HepG2 (cell line): Measurements from ENCODE around the gene ZFTA. TPM values are rescaled to one million over a fixed set of nuclear protein-coding genes. Genes with fewer than 3 reads are reported as not detected.

ENCODE experiments used
- ATAC-seq: fragments of 200-7000 bp; cut with Tn5 transposase; 3 replicates; pipeline ENCODE4 v1.9.1; 2020; ENCODE audit warnings: mild to moderate bottlenecking, moderate library complexity
- BruUV-seq: library from RNA; stranded (reverse); fragments of 400-500 nt; replicated peaks from 2 replicates; lab custom pipeline; 2021; lab: Mats Ljungman, UMichigan
- CTCF ChIA-PET: fragments of 300-600 bp; formaldehyde crosslinking; extraction: SDS; loops from one replicate; lab custom pipeline; 2021; ENCODE audit warnings: low total read pairs, inconsistent platforms, low intra/inter-chr PET ratio; lab: Yijun Ruan, JAX
- POLR2A ChIA-PET: fragments of 350-600 bp; sonication (Branson Sonifier 250); formaldehyde crosslinking; loops from one replicate; lab custom pipeline; 2020; ENCODE audit warnings: antibody characterized with exemption, inconsistent platforms; lab: Yijun Ruan, JAX
- DNase-seq: peaks from one replicate; pipeline ENCODE4 v3.0.0-alpha.2; 2015; ENCODE audit warnings: low spot score
- FAIRE-seq: peaks from 3 replicates; lab custom pipeline; 2011; peaks lifted over from hg19 to GRCh38; lab: Jason Lieb, UNC
- H2AFZ ChIP-seq: one replicate; pipeline ENCODE4 v1.6.1; 2011; ENCODE audit warnings: low read length, inconsistent platforms
- H3K27ac ChIP-seq: fragments of 300-600 bp; 3 replicates; pipeline ENCODE4 v1.8.0; 2011; ENCODE audit warnings: mixed run types, mild to moderate bottlenecking, mixed read lengths, low read length, inconsistent platforms; ENCODE audit not compliant: insufficient read depth; ENCODE audit errors: extremely low read length
- H3K27me3 ChIP-seq, 2 experiments: fragments of 200-600 bp in 1 of 2; 2 replicates in 1 of 2; 3 replicates in 1 of 2; pipeline versions ENCODE4 v1.6.0 to v1.8.0; 2011; ENCODE audit warnings: low read length in 2 of 2, mild to moderate bottlenecking in 2 of 2, moderate library complexity in 2 of 2, inconsistent platforms in 1 of 2; ENCODE audit not compliant: insufficient read depth in 2 of 2, control insufficient read depth in 1 of 2
- H3K36me3 ChIP-seq, 2 experiments: fragments of 200-600 bp in 1 of 2; replicated peaks in 1 of 2; 2 replicates in 1 of 2; 3 replicates in 1 of 2; pipeline versions ENCODE4 v1.5.1 to v1.8.0; 2011; ENCODE audit warnings: low read length in 2 of 2, inconsistent platforms in 1 of 2; ENCODE audit not compliant: insufficient read depth in 2 of 2, control insufficient read depth in 1 of 2
- H3K4me1 ChIP-seq: 2 replicates; pipeline ENCODE4 v1.5.1; 2012; ENCODE audit warnings: low read length, inconsistent platforms; ENCODE audit not compliant: insufficient read depth
- H3K4me2 ChIP-seq: 2 replicates; pipeline ENCODE4 v1.6.0; 2011; ENCODE audit warnings: low read depth, low read length, inconsistent platforms
- H3K4me3 ChIP-seq, 3 experiments: fragments of 200-600 bp in 1 of 3; sonication (generic), shearing (Covaris generic) in 1 of 3; replicated peaks in 1 of 3; 2 replicates each; pipeline ENCODE4 v1.5.1; 2011 to 2016; ENCODE audit warnings: low read length in 3 of 3, inconsistent platforms in 2 of 3, low read depth in 2 of 3, mild to moderate bottlenecking in 2 of 3, control low read depth in 1 of 3, mixed read lengths in 1 of 3; ENCODE audit not compliant: insufficient read depth in 1 of 3
- H3K79me2 ChIP-seq: one replicate; pipeline ENCODE4 v1.6.1; 2011; ENCODE audit warnings: low read length, inconsistent platforms; ENCODE audit not compliant: insufficient read depth
- H3K9ac ChIP-seq: 2 replicates; pipeline ENCODE4 v1.6.0; 2011; ENCODE audit warnings: mild to moderate bottlenecking, low read depth, low read length, inconsistent platforms; ENCODE audit not compliant: insufficient read depth
- H3K9me3 ChIP-seq: 2 replicates; pipeline ENCODE4 v1.5.1; 2012; ENCODE audit warnings: mild to moderate bottlenecking, low read length
- H4K20me1 ChIP-seq: 2 replicates; pipeline ENCODE4 v1.6.0; 2011; ENCODE audit warnings: inconsistent platforms, mild to moderate bottlenecking, low read length, moderate library complexity; ENCODE audit not compliant: insufficient read depth
- CAMTA2 ChIP-seq: sonication (generic); formaldehyde crosslinking; IDR thresholded peaks from 2 replicates; pipeline ENCODE4 v1.4.0; 2020; ENCODE audit warnings: mild to moderate bottlenecking, missing genetic modification reagents, borderline replicate concordance
- FOXK2 ChIP-seq: fragments of 450-650 bp; IDR thresholded peaks from 2 replicates; pipeline ENCODE4 v1.6.1; 2016
- HOXA3 ChIP-seq: sonication (generic); formaldehyde crosslinking; IDR thresholded peaks from 2 replicates; pipeline ENCODE4 v1.5.0; 2020; ENCODE audit warnings: missing genetic modification reagents
- HOXA9 ChIP-seq: sonication (generic); formaldehyde crosslinking; IDR thresholded peaks from 2 replicates; pipeline ENCODE4 v1.8.1; 2022; ENCODE audit warnings: missing genetic modification reagents, mild to moderate bottlenecking, moderate library complexity, borderline replicate concordance
- MEF2D ChIP-seq: sonication (generic); formaldehyde crosslinking; IDR thresholded peaks from 2 replicates; pipeline ENCODE4 v1.5.1; 2020; ENCODE audit warnings: mild to moderate bottlenecking, missing genetic modification reagents
- PAX8 ChIP-seq: sonication (generic); formaldehyde crosslinking; IDR thresholded peaks from 2 replicates; pipeline ENCODE4 v1.8.0; 2022; ENCODE audit warnings: mild to moderate bottlenecking, missing genetic modification reagents, borderline replicate concordance
- RARG ChIP-seq: sonication (generic); formaldehyde crosslinking; IDR thresholded peaks from 2 replicates; pipeline ENCODE4 v1.4.0; 2020; ENCODE audit warnings: low read depth, mild to moderate bottlenecking, missing genetic modification reagents
- RBAK ChIP-seq: sonication (generic); formaldehyde crosslinking; IDR thresholded peaks from 2 replicates; pipeline ENCODE4 v1.5.1; 2020; ENCODE audit warnings: mild to moderate bottlenecking, missing genetic modification reagents
- TARDBP ChIP-seq: sonication (generic); formaldehyde crosslinking; IDR thresholded peaks from 2 replicates; pipeline ENCODE4 v1.8.0; 2022; ENCODE audit warnings: mild to moderate bottlenecking, missing genetic modification reagents
- TSC22D2 ChIP-seq: sonication (generic); formaldehyde crosslinking; IDR thresholded peaks from 2 replicates; pipeline ENCODE4 v1.5.1; 2020; ENCODE audit warnings: missing genetic modification reagents, mild to moderate bottlenecking, borderline replicate concordance
- ZBTB20 ChIP-seq: sonication (generic); formaldehyde crosslinking; IDR thresholded peaks from 2 replicates; pipeline ENCODE4 v1.8.1; 2023; ENCODE audit warnings: missing genetic modification reagents, low read depth, mild to moderate bottlenecking, borderline replicate concordance
- ZBTB8A ChIP-seq: sonication (generic); formaldehyde crosslinking; IDR thresholded peaks from 2 replicates; pipeline ENCODE4 v1.4.0; 2020; ENCODE audit warnings: mild to moderate bottlenecking, low read depth, missing genetic modification reagents, borderline replicate concordance
- ZNF260 ChIP-seq: sonication (generic); formaldehyde crosslinking; IDR thresholded peaks from 2 replicates; pipeline ENCODE4 v1.4.0; 2020; ENCODE audit warnings: missing genetic modification reagents, low read depth, mild to moderate bottlenecking, borderline replicate concordance
- ZNF33A ChIP-seq: sonication (generic); formaldehyde crosslinking; IDR thresholded peaks from 2 replicates; pipeline ENCODE4 v1.5.1; 2020; ENCODE audit warnings: missing genetic modification reagents, mild to moderate bottlenecking, moderate library complexity, borderline replicate concordance
- ZNF546 ChIP-seq: sonication (generic); formaldehyde crosslinking; conservative IDR thresholded peaks from 2 replicates; pipeline ENCODE4 v1.8.1; 2023; ENCODE audit warnings: mild to moderate bottlenecking, missing genetic modification reagents
- ZNF572 ChIP-seq: sonication (generic); formaldehyde crosslinking; IDR thresholded peaks from 2 replicates; pipeline ENCODE4 v1.5.1; 2020; ENCODE audit warnings: mild to moderate bottlenecking, missing genetic modification reagents
- ZNF687 ChIP-seq: sonication (generic); formaldehyde crosslinking; IDR thresholded peaks from 2 replicates; pipeline ENCODE4 v1.5.1; 2020; ENCODE audit warnings: mild to moderate bottlenecking, missing genetic modification reagents, moderate library complexity
- ZNF768 ChIP-seq: sonication (generic); formaldehyde crosslinking; IDR thresholded peaks from 2 replicates; pipeline ENCODE4 v1.4.0; 2020; ENCODE audit warnings: missing genetic modification reagents
- WGBS: methylation state at CpG from one replicate; pipeline ENCODE4 v1.1.6; 2017; ENCODE audit warnings: low lambda C conversion rate; 5-methylcytosine and 5-hydroxymethylcytosine counted together
- in situ Hi-C: cut with HindIII; loops from 2 replicates; pipeline ENCODE4 v1.10.0; 2017; ENCODE audit warnings: low pct_unique_long_range_greater_than_20kb; ENCODE audit not compliant: extremely low pct_ligation_motif_present
- intact Hi-C: fragments of 100-400 bp; cut with micrococcal nuclease; formaldehyde crosslinking; loops from one replicate; pipeline ENCODE4 v1.10.0; 2022; ENCODE audit not compliant: unreplicated experiment
- polyA plus RNA-seq, 8 experiments: library from polyadenylated mRNA; depleted of rRNA in 3 of 8; stranded (reverse) in 7 of 8; unstranded in 1 of 8; fragments of >200 nt; fragmentation: Illumina TruSeq in 4 of 8; extraction: Trizol in 4 of 8; gene quantifications; 2 replicates each; pipeline versions ENCODE4 v1.2.1 to v1.2.3, GENCODE V29; 2011 to 2016; ENCODE audit warnings: low read depth in 4 of 8, missing spikeins in 1 of 8, mixed read lengths in 1 of 8; ENCODE audit not compliant: insufficient read depth in 1 of 8
- total RNA-seq, 5 experiments: library from RNA; depleted of rRNA; stranded (reverse); fragments of >200 nt; fragmentation: Illumina TruSeq; extraction: Trizol; gene quantifications; 2 replicates each; pipeline ENCODE4 v1.2.3, GENCODE V29; 2016; ENCODE audit warnings: low read depth in 1 of 5

The ZFTA gene
- total and polyA plus RNA-seq, 2 of the 13 experiments (the other 11 are each of a cell fraction or from before 2014, with no cell fraction given): 3.9 to 10.4 TPM

GRCh38 chr11:63795066-63795465 is 26.5 kb upstream of the ZFTA start:
- WGBS: 96% methylated on average over 11 of the region's 11 CpGs
- Histone ChIP-seq H3K36me3 (no peaks in the 10 kb centered on the region), H3K79me2 (no peaks in the 10 kb centered on the region), H4K20me1 (no peaks in the 10 kb centered on the region), H3K4me1 (no peaks in the 10 kb centered on the region), H3K9me3 (peaks cover 12% of the 10 kb centered on the region), H2AFZ (no peak overlapping the region), H3K9ac (no peak overlapping the region), H3K4me3 (no peak overlapping the region), H3K27me3 (no peaks in the 10 kb centered on the region), H3K27ac (no peak overlapping the region), H3K4me2 (no peak overlapping the region)
- no peak for ATAC-seq
- ChIA-PET POLR2A (no interaction called here), CTCF (no interaction called here)
- in situ Hi-C loops: no loop called here
- intact Hi-C loops: no loop called here
- no peak for FAIRE-seq
- TF ChIP-seq ZNF768 (CRISPR knock-in tag) (no peak), FOXK2 (no peak), HOXA9 (CRISPR knock-in tag) (no peak), TARDBP (CRISPR knock-in tag) (no peak), ZNF572 (CRISPR knock-in tag) (no peak), ZNF546 (CRISPR knock-in tag) (no peak), RARG (no peak), HOXA3 (CRISPR knock-in tag) (no peak), ZNF33A (CRISPR knock-in tag) (no peak)
- no TSS peak for BruUV-seq
- no peak for DNase-seq

- no TSS peak for BruUV-seq
- Histone ChIP-seq H4K20me1 (no peaks in the 10 kb centered on the region), H3K79me2 (no peaks in the 10 kb centered on the region), H2AFZ (no peak overlapping the region), H3K9ac (no peak overlapping the region), H3K36me3 (no peaks in the 10 kb centered on the region), H3K4me3 (no peak overlapping the region), H3K4me1 (no peaks in the 10 kb centered on the region), H3K4me2 (no peak overlapping the region), H3K27me3 (no peaks in the 10 kb centered on the region), H3K27ac (no peak overlapping the region), H3K9me3 (peaks cover 12% of the 10 kb centered on the region)
- CTCF ChIA-PET: no interaction called here
- intact Hi-C loops (no loop called here), in situ Hi-C loops (no loop called here)
- no peak for FAIRE-seq
- POLR2A ChIA-PET: no interaction called here
- DNase-seq: no peak
- no peak for ATAC-seq
- TF ChIP-seq PAX8 (CRISPR knock-in tag): no peak
- no peak for TF ChIP-seq MEF2D (CRISPR knock-in tag)
- no peak for TF ChIP-seq RBAK (CRISPR knock-in tag)
- TF ChIP-seq ZNF260 (CRISPR knock-in tag): no peak
- TF ChIP-seq ZNF687 (CRISPR knock-in tag): no peak
- no peak for TF ChIP-seq ZBTB8A
- TF ChIP-seq ZBTB20 (CRISPR knock-in tag): no peak
- TF ChIP-seq CAMTA2 (CRISPR knock-in tag): no peak
- TF ChIP-seq TSC22D2 (CRISPR knock-in tag): no peak
Observed at GRCh38 chr11:63793161-63793560, 24.6 kb upstream of the ZFTA start.
